HG03571 (cell line): ENCODE measurements around the gene TMEM258.

Experiments used
- ATAC-seq: cut with Tn5 transposase; IDR thresholded peaks from one replicate; pipeline ENCODE4 v1.9.1; 2021; ENCODE audit not compliant: unreplicated experiment

Gene TMEM258

DNA sequence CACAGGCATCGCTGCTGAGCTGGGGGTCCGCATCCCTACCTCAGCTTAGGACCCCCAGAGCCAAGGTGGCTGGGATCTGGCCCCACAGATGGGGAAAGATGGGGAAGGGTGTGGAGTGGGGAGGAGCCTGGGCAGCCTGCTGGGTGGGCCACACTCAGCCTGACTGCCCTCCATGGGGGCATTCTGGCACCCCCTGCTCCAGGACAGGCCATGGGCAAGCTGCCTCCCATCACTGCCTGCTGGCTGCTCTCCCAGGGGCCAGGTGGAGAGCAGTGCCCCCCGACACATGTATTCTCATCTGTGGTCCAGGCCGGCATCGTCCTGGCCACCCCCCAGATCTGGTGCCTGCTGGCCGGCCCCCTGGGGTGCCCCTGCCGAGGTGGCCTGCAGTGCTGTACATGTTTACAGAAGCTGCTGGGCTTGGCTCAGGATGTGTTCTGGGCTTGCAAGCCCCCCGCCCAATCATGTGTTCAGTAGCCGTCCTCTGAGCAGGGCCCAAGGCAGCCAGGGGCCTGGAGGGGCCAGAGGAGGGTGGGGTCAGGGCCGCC, 47.7 kb downstream of the TMEM258 start:
- no peak for ATAC-seq

DNA sequence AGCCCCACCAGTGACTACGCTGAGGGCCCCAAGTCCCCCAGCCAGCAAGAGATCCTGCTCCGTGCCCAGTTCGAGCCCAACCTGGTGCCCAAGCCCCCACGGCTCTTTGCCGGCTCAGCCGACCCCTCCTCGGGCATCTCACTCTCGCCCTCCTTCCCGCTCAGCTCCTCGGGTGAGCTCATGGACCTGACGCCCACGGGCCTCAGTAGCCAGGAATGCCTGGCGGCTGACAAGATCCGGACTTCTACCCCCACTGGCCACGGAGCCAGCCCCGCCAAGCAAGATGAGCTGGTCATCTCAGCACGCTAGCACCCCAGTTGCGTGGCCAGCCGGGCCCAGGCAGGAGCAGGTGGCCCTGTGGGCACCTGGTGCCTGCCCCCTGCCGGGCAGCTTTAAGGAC, 48.2 kb downstream of the TMEM258 start:
- no peak for ATAC-seq

DNA sequence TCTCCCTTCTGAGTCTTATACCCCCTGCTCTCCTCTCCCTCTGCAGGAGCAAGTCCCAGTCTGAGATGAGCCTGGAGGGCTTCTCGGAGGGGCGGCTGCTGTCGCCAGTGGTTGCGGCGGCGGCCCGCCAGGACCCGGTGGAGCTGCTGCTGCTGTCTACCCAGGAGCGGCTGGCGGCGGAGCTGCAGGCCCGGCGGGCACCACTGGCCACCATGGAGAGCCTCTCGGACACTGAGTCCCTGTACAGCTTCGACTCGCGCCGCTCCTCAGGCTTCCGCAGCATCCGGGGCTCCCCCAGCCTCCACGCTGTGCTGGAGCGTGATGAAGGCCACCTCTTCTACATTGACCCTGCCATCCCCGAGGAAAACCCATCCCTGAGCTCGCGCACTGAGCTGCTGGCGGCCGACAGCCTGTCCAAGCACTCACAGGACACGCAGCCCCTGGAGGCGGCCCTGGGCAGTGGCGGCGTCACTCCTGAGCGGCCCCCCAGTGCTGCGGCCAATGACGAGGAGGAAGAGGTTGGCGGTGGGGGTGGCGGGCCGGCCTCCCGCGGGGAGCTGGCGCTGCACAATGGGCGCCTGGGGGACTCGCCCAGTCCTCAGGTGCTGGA, 48.8 kb downstream of the TMEM258 start:
- ATAC-seq, result no peak

DNA sequence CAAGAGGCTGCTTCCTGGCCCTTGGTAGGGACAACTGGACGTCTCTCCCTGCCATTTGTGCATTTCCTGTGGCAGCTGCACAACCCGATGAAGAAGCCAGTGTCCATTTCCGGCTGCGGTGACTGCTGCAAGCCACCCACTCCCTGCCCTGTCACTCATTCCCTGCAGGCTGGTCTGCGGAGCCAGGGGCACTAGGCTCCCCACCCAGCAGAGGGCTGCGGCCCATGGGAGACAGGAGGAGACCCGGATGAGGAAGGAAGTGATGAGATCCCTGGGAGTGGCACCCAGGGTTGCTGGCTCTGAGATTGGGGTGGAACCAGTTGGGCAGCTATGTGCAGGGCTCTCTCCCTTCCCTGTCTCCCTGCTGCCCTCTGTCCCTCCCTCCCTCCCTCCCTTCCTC, 50.0 kb downstream of the TMEM258 start:
- no peak for ATAC-seq

DNA sequence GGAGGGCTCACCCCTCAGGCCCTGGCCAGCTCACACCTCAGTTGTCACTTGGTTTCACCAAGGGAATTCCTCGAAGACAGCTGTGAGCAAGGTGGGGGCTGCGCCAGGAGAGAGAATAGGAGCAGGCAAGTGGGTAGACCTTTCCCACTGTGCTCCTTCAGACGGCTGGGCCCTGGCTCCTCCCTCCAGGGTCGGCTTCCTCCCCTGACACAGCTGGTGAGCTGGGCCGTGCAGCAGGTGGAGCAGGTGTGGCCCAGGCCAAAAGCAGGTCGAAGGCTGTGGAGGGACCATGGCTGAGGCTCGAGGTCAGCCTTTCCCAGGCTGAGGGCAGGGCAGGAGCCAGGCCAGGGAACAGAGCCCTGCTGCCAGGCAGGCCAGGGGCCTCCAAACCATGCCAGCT, 52.4 kb downstream of the TMEM258 start:
- ATAC-seq, result no peak

DNA sequence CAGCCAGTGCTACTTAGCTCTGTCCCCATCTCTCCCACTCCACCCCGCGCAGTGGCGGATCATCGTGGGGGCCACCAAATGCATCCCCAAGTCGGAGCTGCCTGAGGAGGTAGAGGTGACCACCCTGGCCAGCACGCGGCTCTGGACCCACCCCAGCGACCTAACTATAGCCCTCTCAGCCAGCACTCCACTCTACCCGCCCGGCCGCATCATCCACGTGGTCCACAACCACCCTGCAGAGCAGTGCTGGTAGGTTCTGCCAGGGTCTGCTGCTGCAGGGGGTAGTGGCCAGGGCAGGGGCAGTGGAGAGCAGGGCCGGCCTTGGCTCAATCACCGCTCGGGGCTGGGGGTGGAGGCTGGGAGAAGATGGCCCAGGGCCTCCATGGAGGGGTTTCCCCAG, 53.0 kb downstream of the TMEM258 start:
- ATAC-seq, result no peak
